SK-N-SH (cell line): ENCODE measurements around the gene TJP3. TPM values are rescaled to one million over a fixed set of nuclear protein-coding genes. Genes with fewer than 3 reads are reported as not detected.

Source experiments
- CTCF ChIA-PET: fragments of 300-600, 350-600 bp; formaldehyde crosslinking; extraction: SDS; loops from one replicate; lab custom pipeline; 2021; lab: Yijun Ruan, JAX
- POLR2A ChIA-PET: fragments of 350-600 bp; sonication (Branson Sonifier 250); formaldehyde crosslinking; extraction: SDS; loops from one replicate; lab custom pipeline; 2020; ENCODE audit warnings: antibody characterized with exemption, inconsistent platforms; lab: Yijun Ruan, JAX
- DNase-seq: peaks from one replicate; pipeline ENCODE4 v3.0.0; 2012
- H2AFZ ChIP-seq: fragments of 200-600 bp; sonication (generic); 2 replicates; pipeline ENCODE4 v1.8.1; 2016; ENCODE audit warnings: antibody characterized with exemption, mild to moderate bottlenecking, low read depth
- H3F3A ChIP-seq: fragments of 200-600 bp; sonication (generic); replicated peaks from 2 replicates; pipeline ENCODE3; 2016; ENCODE audit warnings: antibody characterized with exemption, mild to moderate bottlenecking; ENCODE audit not compliant: insufficient read depth
- H3K27ac ChIP-seq, 2 experiments: fragments of 200-500 bp in 1 of 2; fragments of 200-600 bp in 1 of 2; sonication (Bioruptor generic) in 1 of 2; sonication (generic), shearing (Covaris generic) in 1 of 2; 2 replicates each; pipeline versions ENCODE4 v1.5.1 to v1.6.1; 2014 to 2016; ENCODE audit warnings: low read depth in 2 of 2, inconsistent platforms in 1 of 2, low read length in 1 of 2, mild to moderate bottlenecking in 1 of 2, mixed read lengths in 1 of 2
- H3K27me3 ChIP-seq: fragments of 200-600 bp; sonication (generic), shearing (Covaris generic); 2 replicates; pipeline ENCODE4 v1.6.1; 2016; ENCODE audit warnings: mixed run types; ENCODE audit not compliant: insufficient read depth
- H3K36me3 ChIP-seq, 2 experiments: fragments of 200-500 bp in 1 of 2; fragments of 200-600 bp in 1 of 2; sonication (Bioruptor generic) in 1 of 2; sonication (generic) in 1 of 2; replicated peaks in 1 of 2; 2 replicates each; pipeline versions ENCODE3 to v1.5.1; 2014 to 2016; ENCODE audit warnings: low read length in 1 of 2, mild to moderate bottlenecking in 1 of 2; ENCODE audit not compliant: insufficient read depth in 2 of 2, control insufficient read depth in 1 of 2
- H3K4me1 ChIP-seq, 2 experiments: fragments of 200-500 bp in 1 of 2; fragments of 200-600 bp in 1 of 2; sonication (Bioruptor generic) in 1 of 2; sonication (generic), shearing (Covaris generic) in 1 of 2; 2 replicates each; pipeline versions ENCODE4 v1.5.1 to v1.6.1; 2014 to 2016; ENCODE audit warnings: low read depth in 1 of 2, low read length in 1 of 2, mixed run types in 1 of 2; ENCODE audit not compliant: insufficient read depth in 2 of 2, control insufficient read depth in 1 of 2
- H3K4me2 ChIP-seq: fragments of 200-600 bp; sonication (generic), shearing (Covaris generic); 2 replicates; pipeline ENCODE4 v1.6.1; 2017; ENCODE audit warnings: mixed run types
- H3K4me3 ChIP-seq, 2 experiments: fragments of 200-500 bp in 1 of 2; fragments of 200-600 bp in 1 of 2; sonication (Bioruptor generic) in 1 of 2; sonication (generic), shearing (Covaris generic) in 1 of 2; 2 replicates each; pipeline versions ENCODE4 v1.5.1 to v1.8.1; 2014 to 2016; ENCODE audit warnings: low read depth in 2 of 2, inconsistent platforms in 1 of 2, low read length in 1 of 2, mild to moderate bottlenecking in 1 of 2, mixed read lengths in 1 of 2, moderate library complexity in 1 of 2
- H3K79me2 ChIP-seq: fragments of 200-600 bp; sonication (generic); 2 replicates; pipeline ENCODE4 v1.8.1; 2017; ENCODE audit warnings: mild to moderate bottlenecking; ENCODE audit not compliant: insufficient read depth
- H3K9ac ChIP-seq: fragments of 200-600 bp; sonication (generic); 2 replicates; pipeline ENCODE4 v1.6.1; 2017; ENCODE audit warnings: mixed run types
- H3K9me2 ChIP-seq: fragments of 200-600 bp; sonication (generic); 2 replicates; pipeline ENCODE4 v1.6.1; 2017; ENCODE audit warnings: mixed run types
- H3K9me3 ChIP-seq: fragments of 200-600 bp; sonication (generic); 2 replicates; pipeline ENCODE4 v1.6.1; 2017; ENCODE audit warnings: mixed run types, mild to moderate bottlenecking, moderate library complexity
- H4K20me1 ChIP-seq: fragments of 200-600 bp; sonication (generic); 2 replicates; pipeline ENCODE4 v1.6.1; 2017; ENCODE audit warnings: mild to moderate bottlenecking, mixed run types; ENCODE audit not compliant: insufficient read depth
- FOXJ3 ChIP-seq: sonication (generic); formaldehyde crosslinking; IDR thresholded peaks from 2 replicates; pipeline ENCODE4 v1.5.1; 2020; ENCODE audit warnings: mild to moderate bottlenecking, missing genetic modification reagents
- GATA2 ChIP-seq: sonication (generic); formaldehyde crosslinking; IDR thresholded peaks from 2 replicates; pipeline ENCODE4 v1.5.0; 2020; ENCODE audit warnings: mild to moderate bottlenecking, missing genetic modification reagents
- MXI1 ChIP-seq: IDR thresholded peaks from 2 replicates; pipeline ENCODE4 v1.6.1; 2012; ENCODE audit warnings: mild to moderate bottlenecking, low read depth, low read length, improper control_type of control experiment
- NFIC ChIP-seq: IDR thresholded peaks from 2 replicates; pipeline ENCODE4 v1.4.0; 2012; ENCODE audit warnings: borderline replicate concordance
- NRF1 ChIP-seq: IDR thresholded peaks from 2 replicates; pipeline ENCODE4 v1.6.1; 2012; ENCODE audit warnings: low read depth, mild to moderate bottlenecking, low read length
- RAD21 ChIP-seq: IDR thresholded peaks from 2 replicates; pipeline ENCODE4 v1.6.1; 2012; ENCODE audit warnings: mild to moderate bottlenecking, low read length
- REST ChIP-seq: IDR thresholded peaks from 2 replicates; pipeline ENCODE4 v1.6.1; 2012; ENCODE audit warnings: mild to moderate bottlenecking, low read depth, low read length, moderate library complexity
- RFX5 ChIP-seq: IDR thresholded peaks from 2 replicates; pipeline ENCODE4 v1.6.1; 2012; ENCODE audit warnings: mild to moderate bottlenecking, improper control_type of control experiment, low read length
- SIN3A ChIP-seq: IDR thresholded peaks from 2 replicates; pipeline ENCODE4 v1.6.1; 2012; ENCODE audit warnings: low read depth, mild to moderate bottlenecking, low read length, moderate library complexity, borderline replicate concordance
- ZBTB33 ChIP-seq: IDR thresholded peaks from 2 replicates; pipeline ENCODE4 v1.4.0; 2012; ENCODE audit warnings: low read depth, borderline replicate concordance
- WGBS: methylation state at CpG from one replicate; pipeline ENCODE4 v1.1.6; 2017; ENCODE audit warnings: low lambda C conversion rate; 5-methylcytosine and 5-hydroxymethylcytosine counted together
- polyA plus RNA-seq, 3 experiments: library from polyadenylated mRNA; depleted of rRNA; stranded (reverse); fragments of >200 nt; gene quantifications; 2 replicates each; pipeline ENCODE4 v1.2.3, GENCODE V29; 2012
- TF ChIP-seq, protein P1 (sequence below): fragments of 150-350 bp; IDR thresholded peaks from 2 replicates; pipeline ENCODE4 v1.6.1; 2016; ENCODE audit warnings: mild to moderate bottlenecking, low read depth, low read length
- TF ChIP-seq, protein P2 (sequence below): IDR thresholded peaks from 2 replicates; pipeline ENCODE4 v1.4.0; 2012; ENCODE audit warnings: low read depth, borderline replicate concordance
- TF ChIP-seq, protein P3 (sequence below): fragments of 200-600 bp; sonication (generic); IDR thresholded peaks from 2 replicates; pipeline ENCODE4 v1.6.1; 2017; ENCODE audit warnings: antibody characterized with exemption, mild to moderate bottlenecking, moderate library complexity

The TJP3 gene
- polyA plus RNA-seq, 1 of the 3 experiments (the other 2 are of a cell fraction) = 0.36 TPM

- H3K4me2 ChIP-seq = no peak overlapping the region
- no peak for DNase-seq
- CTCF ChIA-PET = interaction anchor here (0.9 to 1.9 kb wide), 2 partner anchors 9 to 49 kb away, joined by 3 to 5 read pairs; no protein-coding TSS in a partner anchor
- peaks cover 5% of the 10 kb centered on the region; the same call in 1 of the 2 replicates for H3K79me2 ChIP-seq
- POLR2A ChIA-PET = no interaction called here
- H2AFZ ChIP-seq = no peak overlapping the region
- peaks cover 0 to 2% of the 10 kb centered on the region in 2 experiments; a peak in 1 of 4 replicates for H3K4me1 ChIP-seq
- no peaks in the 10 kb centered on the region for H3F3A ChIP-seq
- no peak overlapping the region for H3K9ac ChIP-seq
- H3K27ac ChIP-seq = no peak overlapping the region
- no peaks in the 10 kb centered on the region for H3K9me3 ChIP-seq
- H4K20me1 ChIP-seq = peaks cover 19% of the 10 kb centered on the region
- H3K9me2 ChIP-seq = no peaks in the 10 kb centered on the region
- H3K27me3 ChIP-seq = no peaks in the 10 kb centered on the region
- no peaks in the 10 kb centered on the region for H3K36me3 ChIP-seq
- no peak for TF ChIP-seq SIN3A
- TF ChIP-seq, protein P1, sequence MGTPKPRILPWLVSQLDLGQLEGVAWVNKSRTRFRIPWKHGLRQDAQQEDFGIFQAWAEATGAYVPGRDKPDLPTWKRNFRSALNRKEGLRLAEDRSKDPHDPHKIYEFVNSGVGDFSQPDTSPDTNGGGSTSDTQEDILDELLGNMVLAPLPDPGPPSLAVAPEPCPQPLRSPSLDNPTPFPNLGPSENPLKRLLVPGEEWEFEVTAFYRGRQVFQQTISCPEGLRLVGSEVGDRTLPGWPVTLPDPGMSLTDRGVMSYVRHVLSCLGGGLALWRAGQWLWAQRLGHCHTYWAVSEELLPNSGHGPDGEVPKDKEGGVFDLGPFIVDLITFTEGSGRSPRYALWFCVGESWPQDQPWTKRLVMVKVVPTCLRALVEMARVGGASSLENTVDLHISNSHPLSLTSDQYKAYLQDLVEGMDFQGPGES = no peak
- TF ChIP-seq FOXJ3 (CRISPR knock-in tag) = no peak
- no peak for TF ChIP-seq RFX5
- no peak for TF ChIP-seq NRF1
- no peak for TF ChIP-seq NFIC
- no peak for TF ChIP-seq REST
- TF ChIP-seq, protein P2, sequence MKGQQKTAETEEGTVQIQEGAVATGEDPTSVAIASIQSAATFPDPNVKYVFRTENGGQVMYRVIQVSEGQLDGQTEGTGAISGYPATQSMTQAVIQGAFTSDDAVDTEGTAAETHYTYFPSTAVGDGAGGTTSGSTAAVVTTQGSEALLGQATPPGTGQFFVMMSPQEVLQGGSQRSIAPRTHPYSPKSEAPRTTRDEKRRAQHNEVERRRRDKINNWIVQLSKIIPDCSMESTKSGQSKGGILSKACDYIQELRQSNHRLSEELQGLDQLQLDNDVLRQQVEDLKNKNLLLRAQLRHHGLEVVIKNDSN = no peak
- TF ChIP-seq GATA2 (CRISPR knock-in tag) = no peak
- TF ChIP-seq MXI1 = no peak
- TF ChIP-seq, protein P3, sequence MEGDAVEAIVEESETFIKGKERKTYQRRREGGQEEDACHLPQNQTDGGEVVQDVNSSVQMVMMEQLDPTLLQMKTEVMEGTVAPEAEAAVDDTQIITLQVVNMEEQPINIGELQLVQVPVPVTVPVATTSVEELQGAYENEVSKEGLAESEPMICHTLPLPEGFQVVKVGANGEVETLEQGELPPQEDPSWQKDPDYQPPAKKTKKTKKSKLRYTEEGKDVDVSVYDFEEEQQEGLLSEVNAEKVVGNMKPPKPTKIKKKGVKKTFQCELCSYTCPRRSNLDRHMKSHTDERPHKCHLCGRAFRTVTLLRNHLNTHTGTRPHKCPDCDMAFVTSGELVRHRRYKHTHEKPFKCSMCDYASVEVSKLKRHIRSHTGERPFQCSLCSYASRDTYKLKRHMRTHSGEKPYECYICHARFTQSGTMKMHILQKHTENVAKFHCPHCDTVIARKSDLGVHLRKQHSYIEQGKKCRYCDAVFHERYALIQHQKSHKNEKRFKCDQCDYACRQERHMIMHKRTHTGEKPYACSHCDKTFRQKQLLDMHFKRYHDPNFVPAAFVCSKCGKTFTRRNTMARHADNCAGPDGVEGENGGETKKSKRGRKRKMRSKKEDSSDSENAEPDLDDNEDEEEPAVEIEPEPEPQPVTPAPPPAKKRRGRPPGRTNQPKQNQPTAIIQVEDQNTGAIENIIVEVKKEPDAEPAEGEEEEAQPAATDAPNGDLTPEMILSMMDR = no peak
- TF ChIP-seq RAD21 = no peak
- no peak for TF ChIP-seq ZBTB33
- H3K4me3 ChIP-seq = no peak overlapping the region
- WGBS = 92% methylated on average over 6 of the region's 33 CpGs
Measured at GRCh38 chr19:3669947-3670795, 38.0 kb upstream of the TJP3 start.
